ENCODE measurements around the gene ATXN1.
"Not testable (repeated sequence)": the region's sequence is repeated elsewhere in the genome, so short reads cannot be mapped to it uniquely, and the experiment has no call there.

ATXN1 gene

DNA sequence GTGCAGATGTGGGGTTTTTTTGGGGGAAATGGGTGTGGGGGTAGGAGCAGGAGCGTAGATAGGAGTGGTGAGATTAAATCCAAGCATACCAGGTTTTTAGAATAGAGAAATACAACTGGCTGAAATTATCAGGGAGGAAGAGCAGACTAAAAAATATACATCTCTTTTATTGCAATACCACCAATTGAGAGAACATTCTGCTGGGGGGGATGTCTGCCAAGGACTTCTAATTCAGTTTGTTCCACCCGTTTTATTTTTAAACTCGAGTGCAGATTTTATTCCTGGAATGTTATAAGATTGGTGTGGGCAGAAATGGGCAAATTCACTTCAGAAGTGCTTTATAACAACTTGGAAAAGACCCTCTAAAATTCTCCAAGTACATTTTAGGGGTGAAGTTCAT is 330.2 kb downstream of the ATXN1 start:
- DNase-seq, result no peak

DNA sequence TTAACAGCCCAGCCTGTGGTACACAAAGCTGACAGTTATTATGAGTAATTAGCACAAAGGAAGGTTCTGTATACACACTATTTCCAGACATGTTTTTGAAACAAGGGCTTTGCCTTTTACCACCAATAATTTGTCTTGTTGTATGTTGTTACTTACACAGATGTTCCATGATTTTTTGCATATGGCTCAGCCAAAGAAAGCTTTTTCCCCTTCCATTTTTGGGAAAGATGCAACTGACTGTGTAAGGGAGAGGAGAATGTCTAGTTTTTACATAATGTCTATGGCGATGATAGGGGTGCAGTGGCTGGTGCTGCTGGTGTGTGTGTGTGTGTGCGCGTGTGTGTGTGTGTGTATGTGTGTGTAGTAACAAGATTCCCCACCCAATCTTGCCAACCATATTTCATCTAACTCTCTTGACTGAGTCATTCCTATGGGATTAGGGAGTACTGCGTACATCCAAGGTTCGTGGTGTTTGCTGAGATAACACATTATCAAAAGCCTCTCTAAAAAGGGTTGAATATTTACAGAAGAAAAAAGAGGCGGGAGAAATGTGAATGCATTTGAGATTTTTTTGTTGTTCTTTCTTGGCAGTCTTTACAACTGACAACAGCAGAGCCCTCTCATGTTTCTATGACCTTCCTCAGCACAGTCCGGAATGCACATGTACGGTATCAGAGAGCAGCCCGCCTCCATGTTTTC is 330.7 kb downstream of the ATXN1 start:
- peak; percentile 61 for DNase-seq

- no peak for DNase-seq
Measured at GRCh38 chr6:16429669-16430068, 331.6 kb downstream of the ATXN1 start.

- DNase-seq, result no peak
Measured at GRCh38 chr6:16427124-16427523, 334.1 kb downstream of the ATXN1 start.

DNA sequence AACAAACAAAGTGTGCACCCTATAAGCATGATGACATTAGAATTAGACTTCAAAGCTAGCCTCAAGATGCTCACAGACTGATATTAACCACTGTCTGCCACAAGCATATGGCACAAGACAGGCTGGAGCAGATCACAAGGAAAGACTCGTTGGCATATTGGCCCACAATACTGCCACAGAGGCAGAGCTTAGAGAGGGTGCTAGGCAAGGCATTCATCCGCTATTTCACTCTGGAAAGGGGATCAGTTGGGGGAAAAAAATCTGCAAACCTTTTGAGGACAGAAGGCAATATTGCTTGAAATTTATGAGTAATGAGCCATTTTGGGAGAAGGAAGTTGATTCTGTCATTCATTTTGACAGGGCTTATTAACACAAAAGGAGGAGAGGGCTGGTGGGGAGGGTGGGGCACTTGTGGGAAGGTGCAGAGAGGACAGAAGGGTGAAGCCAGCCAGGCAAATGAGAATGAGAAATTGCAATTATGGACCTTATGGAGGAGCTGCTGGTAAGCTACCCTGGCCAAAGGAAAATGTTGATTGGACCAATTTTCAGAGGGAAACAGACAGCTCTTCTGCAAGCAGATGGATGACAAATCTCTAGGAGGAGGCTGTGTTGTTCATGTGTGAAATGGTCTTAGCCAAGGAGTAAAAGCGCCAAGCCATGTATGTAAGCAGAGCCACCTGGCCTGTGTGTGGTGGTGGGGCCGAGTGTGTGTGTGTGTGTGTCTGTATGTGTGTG is 335.2 kb downstream of the ATXN1 start:
- DNase-seq, result no peak

GRCh38 chr6:16421462-16421960 is 339.7 kb downstream of the ATXN1 start:
- no peak for DNase-seq

GRCh38 chr6:16420715-16421461 is 340.4 kb downstream of the ATXN1 start:
- DNase-seq, result peak; percentile 70

GRCh38 chr6:16420337-16420714 is 340.9 kb downstream of the ATXN1 start:
- no peak for DNase-seq

GRCh38 chr6:16419636-16420336 is 341.5 kb downstream of the ATXN1 start:
- no peak for DNase-seq

GRCh38 chr6:16418151-16418550 is 343.1 kb downstream of the ATXN1 start:
- no peak for DNase-seq

- DNase-seq, result no peak
Measured at GRCh38 chr6:16415677-16416076, 345.6 kb downstream of the ATXN1 start.

DNA sequence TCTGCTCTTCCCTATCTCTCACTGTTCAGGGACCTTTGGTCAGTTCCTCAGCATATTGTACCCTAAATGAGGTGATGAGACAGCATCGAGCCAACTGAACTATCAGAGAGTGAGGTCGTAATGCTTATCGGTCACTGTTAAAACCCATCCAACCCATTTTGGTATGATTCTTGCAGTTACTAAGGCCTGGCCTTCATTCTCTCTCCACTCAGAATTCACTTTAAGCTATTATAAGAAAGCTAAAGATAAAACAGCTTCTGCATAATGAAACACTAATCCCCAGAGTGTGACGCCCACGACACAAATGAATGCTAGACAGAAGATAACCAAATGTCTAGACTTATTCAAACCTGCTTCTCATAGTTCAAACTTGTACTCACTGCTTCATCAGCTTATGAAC is 347.1 kb downstream of the ATXN1 start:
- DNase-seq, result no peak

DNA sequence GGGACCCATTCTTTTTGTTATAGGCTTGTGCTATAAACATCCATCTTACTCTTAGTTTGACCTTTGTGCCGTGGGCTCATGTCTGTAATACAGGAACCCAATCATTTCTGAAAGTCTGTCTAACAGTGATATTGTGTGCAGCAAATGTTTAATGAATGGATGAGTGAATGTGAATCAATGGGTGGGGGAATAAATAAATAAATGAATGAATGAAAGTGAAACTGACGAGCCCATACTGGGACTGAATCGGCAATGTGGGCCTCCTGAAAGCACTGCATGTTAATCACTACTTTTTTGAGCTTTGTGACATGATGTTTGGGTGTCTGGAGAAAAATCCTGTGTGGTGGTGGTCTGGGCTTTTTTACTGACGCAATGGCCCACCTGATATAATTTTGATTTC is 347.9 kb downstream of the ATXN1 start:
- no peak for DNase-seq

DNA sequence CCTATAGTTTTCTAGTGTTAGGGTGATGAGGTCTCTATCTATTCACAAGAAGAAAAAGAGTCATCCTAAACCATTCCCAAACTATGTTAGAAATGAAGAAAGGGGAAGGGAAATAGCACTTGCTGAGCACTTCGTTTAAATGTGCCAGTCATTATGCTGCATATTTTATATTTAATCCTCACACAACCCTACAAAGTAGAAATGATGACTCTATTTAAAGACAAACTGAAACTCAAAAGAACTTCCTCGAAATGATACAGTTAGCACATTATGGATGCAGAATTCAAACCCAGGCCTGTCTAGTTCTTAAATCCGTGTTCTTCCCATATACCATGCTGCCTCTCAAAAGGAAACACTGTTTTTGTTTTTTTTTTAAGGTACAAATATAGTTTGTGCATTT is 348.3 kb downstream of the ATXN1 start:
- DNase-seq, result no peak

- no peak for DNase-seq
Measured at GRCh38 chr6:16412171-16412570, 349.1 kb downstream of the ATXN1 start.

GRCh38 chr6:16409531-16410441 is 351.5 kb downstream of the ATXN1 start:
- DNase-seq, result peak; percentile 72

- DNase-seq, result no peak
Measured at GRCh38 chr6:16408766-16409165, 352.5 kb downstream of the ATXN1 start.

DNA sequence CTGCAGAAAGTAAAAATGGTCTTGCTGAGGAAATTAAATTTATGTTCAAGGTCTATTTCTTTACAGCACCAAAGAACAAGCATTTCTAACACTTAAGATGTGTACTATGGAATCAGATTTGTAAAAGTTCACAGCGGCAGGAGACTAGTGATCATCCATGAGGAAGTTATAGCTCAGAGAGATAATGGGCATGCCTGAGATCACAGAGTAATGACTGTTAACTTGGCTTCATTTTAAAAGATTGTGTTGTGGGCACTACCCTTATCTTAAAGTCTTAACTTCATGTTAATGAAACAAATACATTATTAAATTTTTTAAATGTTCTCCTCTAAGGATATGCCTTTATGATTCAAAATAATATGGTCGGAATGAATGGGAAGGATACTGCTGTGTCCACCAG is 354.3 kb downstream of the ATXN1 start:
- no peak for DNase-seq

DNA sequence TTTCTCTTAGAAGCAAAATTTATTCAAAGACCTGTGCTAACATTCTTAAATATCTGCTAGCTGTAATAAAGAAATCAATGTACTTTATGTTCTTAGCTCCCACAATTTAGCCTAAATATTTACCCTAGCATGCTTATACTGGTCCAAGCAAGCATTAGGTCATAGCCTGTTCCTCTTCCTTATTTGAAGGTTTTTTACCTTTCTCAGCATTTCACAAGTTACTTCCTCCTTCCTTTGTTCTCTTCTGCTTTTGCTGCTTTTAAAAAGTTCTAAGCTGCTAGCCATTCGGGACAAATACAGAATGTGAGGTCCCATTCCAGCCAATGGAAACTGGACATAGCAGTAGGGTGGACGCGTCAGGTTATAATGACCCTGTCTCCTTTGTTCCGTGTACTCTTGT is 354.7 kb downstream of the ATXN1 start:
- not testable (repeated sequence) for DNase-seq

- DNase-seq, result no peak
Measured at GRCh38 chr6:16405375-16405774, 355.9 kb downstream of the ATXN1 start.

DNA sequence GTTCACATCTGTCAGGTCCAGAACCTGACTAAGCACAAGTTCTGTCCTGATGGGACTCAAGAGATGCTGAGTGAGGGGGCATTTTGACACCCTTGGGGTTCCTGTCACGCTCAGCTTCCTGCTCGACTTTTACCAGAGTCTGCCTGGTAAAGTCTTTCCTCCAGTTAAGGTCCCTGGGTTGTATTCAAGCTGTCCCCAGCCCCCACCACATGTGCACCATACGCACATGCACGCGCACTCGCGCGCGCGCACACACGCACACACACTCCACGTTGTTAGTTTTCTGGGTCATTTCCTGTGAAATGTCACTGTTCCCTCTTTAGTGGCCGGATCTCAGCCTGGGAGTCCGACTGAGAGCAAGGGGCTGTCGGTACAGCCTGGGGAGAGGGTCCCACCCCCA is 356.8 kb downstream of the ATXN1 start:
- no peak for DNase-seq

GRCh38 chr6:16403831-16404230 is 357.4 kb downstream of the ATXN1 start:
- peak; percentile 49 for DNase-seq

Data from fibroblast of skin of back (primary cell).